Hepatic stellate cell (primary cell): ENCODE measurements around the gene KIAA1671.

ENCODE experiments used
- DNase-seq: peaks from one replicate; pipeline ENCODE4 v3.0.0; 2011; ENCODE audit warnings: low spot score

KIAA1671 gene

GRCh38 chr22:25045159-25045558 is 92.6 kb downstream of the KIAA1671 start:
- no peak for DNase-seq

GRCh38 chr22:25048071-25048470 is 95.6 kb downstream of the KIAA1671 start:
- DNase-seq, result no peak

- DNase-seq, result peak; percentile 72
Measured at GRCh38 chr22:25048659-25049647, 96.4 kb downstream of the KIAA1671 start.

GRCh38 chr22:25049770-25050169 is 97.3 kb downstream of the KIAA1671 start:
- no peak for DNase-seq

- no peak for DNase-seq
Measured at GRCh38 chr22:25050566-25050965, 98.0 kb downstream of the KIAA1671 start.

- no peak for DNase-seq
Measured at GRCh38 chr22:25051073-25051472, 98.6 kb downstream of the KIAA1671 start.

GRCh38 chr22:25051983-25052710 is 99.6 kb downstream of the KIAA1671 start:
- DNase-seq, result no peak

- no peak for DNase-seq
Measured at GRCh38 chr22:25053153-25053805, 100.8 kb downstream of the KIAA1671 start.

- no peak for DNase-seq
Measured at GRCh38 chr22:25054943-25055511, 102.5 kb downstream of the KIAA1671 start.

GRCh38 chr22:25057013-25057881 is 104.7 kb downstream of the KIAA1671 start:
- peak; percentile 48 for DNase-seq

GRCh38 chr22:25059438-25059837 is 106.9 kb downstream of the KIAA1671 start:
- no peak for DNase-seq

- DNase-seq, result no peak
Measured at GRCh38 chr22:25060522-25061071, 108.1 kb downstream of the KIAA1671 start.

- DNase-seq, result no peak
Measured at GRCh38 chr22:25061134-25061533, 108.6 kb downstream of the KIAA1671 start.

GRCh38 chr22:25061605-25062376 is 109.3 kb downstream of the KIAA1671 start:
- DNase-seq, result no peak

- no peak for DNase-seq
Measured at GRCh38 chr22:25062386-25063085, 110.0 kb downstream of the KIAA1671 start.

- DNase-seq, result no peak
Measured at GRCh38 chr22:25064894-25065560, 112.5 kb downstream of the KIAA1671 start.

- DNase-seq, result no peak
Measured at GRCh38 chr22:25066861-25067435, 114.4 kb downstream of the KIAA1671 start.

GRCh38 chr22:25067851-25068421 is 115.4 kb downstream of the KIAA1671 start:
- no peak for DNase-seq
